GM12878 (cell line): ENCODE measurements around the gene IQCK. TPM values are rescaled to one million over a fixed set of nuclear protein-coding genes. Genes with fewer than 3 reads are reported as not detected.

Experiments
- ATAC-seq: fragments of 200-7000 bp; cut with Tn5 transposase; 3 replicates; pipeline ENCODE4 v1.9.1; 2020; ENCODE audit warnings: mild to moderate bottlenecking, moderate library complexity
- BruUV-seq: library from RNA; stranded (reverse); fragments of 400-500 nt; replicated peaks from 2 replicates; lab custom pipeline; 2021; lab: Mats Ljungman, UMichigan
- CTCF ChIA-PET: fragments of 300-600 bp; sonication (Branson Sonifier 250); formaldehyde crosslinking; extraction: SDS; loops from one replicate; lab custom pipeline; 2021; ENCODE audit warnings: inconsistent platforms; lab: Yijun Ruan, JAX
- POLR2A ChIA-PET: fragments of 350-600 bp; formaldehyde crosslinking; extraction: SDS; loops from one replicate; lab custom pipeline; 2021; ENCODE audit warnings: inconsistent platforms; lab: Charles Lee
- RAD21 ChIA-PET: fragments of 300-600 bp; sonication (Branson Sonifier 250); formaldehyde crosslinking; loops from one replicate; lab custom pipeline; 2023; ENCODE audit warnings: antibody characterized with exemption; ENCODE audit not compliant: unreplicated experiment; lab: Charles Lee
- SMC1A ChIA-PET: fragments of 300-600 bp; sonication (Branson Sonifier 250); formaldehyde crosslinking; loops from one replicate; lab custom pipeline; 2023; ENCODE audit not compliant: unreplicated experiment, uncharacterized antibody; lab: Charles Lee
- DNase-seq: peaks from one replicate; pipeline ENCODE4 v3.0.0-alpha.2; 2011; ENCODE audit warnings: low read depth, low spot score
- FAIRE-seq: peaks from 3 replicates; lab custom pipeline; 2011; peaks lifted over from hg19 to GRCh38; lab: Jason Lieb, UNC
- H2AFZ ChIP-seq: 2 replicates; pipeline ENCODE4 v1.6.0; 2011; ENCODE audit warnings: low read depth, low read length, control low read depth; ENCODE audit not compliant: control insufficient read depth
- H3K27ac ChIP-seq: 2 replicates; pipeline ENCODE4 v1.5.1; 2011; ENCODE audit warnings: control low read depth; ENCODE audit not compliant: control insufficient read depth, insufficient read depth
- H3K27me3 ChIP-seq, 2 experiments: replicated peaks in 1 of 2; 2 replicates each; pipeline versions ENCODE4 v1.6.0 to v1.6.1; 2011; ENCODE audit warnings: low read length in 1 of 2; ENCODE audit not compliant: control insufficient read depth in 2 of 2, insufficient read depth in 2 of 2
- H3K36me3 ChIP-seq, 2 experiments: 2 replicates each; pipeline ENCODE4 v1.5.1; 2011; ENCODE audit warnings: low read length in 1 of 2; ENCODE audit not compliant: control insufficient read depth in 2 of 2, insufficient read depth in 2 of 2
- H3K4me1 ChIP-seq: 2 replicates; pipeline ENCODE4 v1.6.1; 2011; ENCODE audit warnings: mild to moderate bottlenecking, low read length, moderate library complexity, mixed read lengths; ENCODE audit not compliant: control insufficient read depth, insufficient read depth
- H3K4me2 ChIP-seq: 2 replicates; pipeline ENCODE4 v1.6.0; 2011; ENCODE audit warnings: control low read depth; ENCODE audit not compliant: control insufficient read depth, insufficient read depth
- H3K4me3 ChIP-seq: fragments of 200-600 bp; sonication (generic); 2 replicates; pipeline ENCODE4 v1.5.1; 2016
- H3K79me2 ChIP-seq: 2 replicates; pipeline ENCODE4 v1.6.0; 2011; ENCODE audit warnings: low read length; ENCODE audit not compliant: control insufficient read depth, insufficient read depth
- H3K9ac ChIP-seq: 2 replicates; pipeline ENCODE4 v1.8.0; 2011; ENCODE audit warnings: low read length, control low read depth, mixed read lengths; ENCODE audit not compliant: control insufficient read depth, insufficient read depth
- H3K9me3 ChIP-seq: replicated peaks from 3 replicates; pipeline ENCODE4 v1.5.1; 2011; ENCODE audit warnings: mild to moderate bottlenecking, low read length; ENCODE audit not compliant: control insufficient read depth, insufficient read depth
- H4K20me1 ChIP-seq: 2 replicates; pipeline ENCODE4 v1.6.0; 2011; ENCODE audit not compliant: control insufficient read depth, insufficient read depth
- BHLHE40 ChIP-seq, 2 experiments: fragments of 450-650 bp in 1 of 2; IDR thresholded peaks; 2 replicates each; pipeline ENCODE4 v1.6.1; 2011 to 2017; ENCODE audit warnings: low read depth in 2 of 2, borderline replicate concordance in 1 of 2, improper control_type of control experiment in 1 of 2, low read length in 1 of 2, mild to moderate bottlenecking in 1 of 2
- CBFB ChIP-seq: IDR thresholded peaks from 2 replicates; pipeline ENCODE4 v1.6.1; 2016; ENCODE audit warnings: antibody characterized with exemption, low read depth
- E2F4 ChIP-seq: IDR thresholded peaks from 2 replicates; pipeline ENCODE4 v1.6.1; 2012; ENCODE audit warnings: low read depth, low read length, improper control_type of control experiment
- EED ChIP-seq: sonication (generic); IDR thresholded peaks from 2 replicates; pipeline ENCODE4 v1.6.1; 2016; ENCODE audit warnings: antibody characterized with exemption, low read depth
- HSF1 ChIP-seq: fragments of 150-350 bp; IDR thresholded peaks from 2 replicates; pipeline ENCODE4 v1.6.1; 2014; ENCODE audit warnings: mild to moderate bottlenecking, low read depth, low read length
- SMAD1 ChIP-seq: fragments of 450-650 bp; IDR thresholded peaks from 2 replicates; pipeline ENCODE4 v1.6.1; 2018; ENCODE audit warnings: mild to moderate bottlenecking, low read depth; ENCODE audit not compliant: partially characterized antibody
- SPI1 ChIP-seq: IDR thresholded peaks from 2 replicates; pipeline ENCODE4 v1.6.1; 2011; ENCODE audit warnings: low read depth, mild to moderate bottlenecking, low read length, moderate library complexity, borderline replicate concordance; ENCODE audit not compliant: insufficient read depth
- TAF1 ChIP-seq: IDR thresholded peaks from 2 replicates; pipeline ENCODE4 v1.6.1; 2011; ENCODE audit warnings: mild to moderate bottlenecking, low read depth, low read length, borderline replicate concordance
- WGBS: methylation state at CpG from one replicate; pipeline ENCODE4 v1.1.6; 2016; ENCODE audit warnings: low lambda C conversion rate; ENCODE audit not compliant: insufficient replicate concordance, insufficient coverage; ENCODE audit errors: missing lambda C conversion rate; 5-methylcytosine and 5-hydroxymethylcytosine counted together
- in situ Hi-C: fragments of 300-500 bp; cut with MboI; formaldehyde crosslinking; loops from 9 replicates; pipeline ENCODE4 v1.14.3; 2018; ENCODE audit warnings: mixed read lengths
- intact Hi-C: fragments of 100-400 bp; cut with micrococcal nuclease; formaldehyde crosslinking; loops from one replicate; pipeline ENCODE4 v1.14.2; 2022; ENCODE audit not compliant: unreplicated experiment
- polyA plus RNA-seq, 11 experiments: library from polyadenylated mRNA; depleted of rRNA in 4 of 11; unstranded in 6 of 11; stranded (reverse) in 5 of 11; fragments of >200 nt; fragmentation: Nextera tagmentation in 4 of 11; fragmentation: Illumina TruSeq in 1 of 11; extraction: Ambion mirVana in 4 of 11; extraction: Trizol in 1 of 11; gene quantifications; 1 replicate in 1 of 11; 2 replicates in 10 of 11; pipeline versions ENCODE4 v1.2.1 to v1.2.3, GENCODE V29; 2011 to 2016; ENCODE audit warnings: inconsistent platforms in 2 of 11, missing spikeins in 2 of 11, low read depth in 1 of 11
- total RNA-seq, 4 experiments: library from RNA; depleted of rRNA in 3 of 4; stranded (reverse); fragments of >200 nt in 3 of 4; fragmentation: Illumina TruSeq in 1 of 4; extraction: Trizol in 1 of 4; gene quantifications; 2 replicates each; pipeline versions ENCODE4 v1.2.1 to v1.2.3, GENCODE V29; 2013 to 2021

IQCK gene
- total and polyA plus RNA-seq, 10 of the 15 experiments (the other 5 are each of a cell fraction or from before 2014, with no cell fraction given), result 1.0 to 4.2 (median 2.4) TPM

- Histone ChIP-seq H3K4me2 (no peak overlapping the region), H3K9ac (no peak overlapping the region), H3K4me3 (no peak overlapping the region), H3K9me3 (no peaks in the 10 kb centered on the region), H3K79me2 (no peaks in the 10 kb centered on the region), H3K27ac (no peak overlapping the region), H3K4me1 (no peaks in the 10 kb centered on the region), H4K20me1 (no peaks in the 10 kb centered on the region), H3K36me3 (no peaks in the 10 kb centered on the region), H2AFZ (no peak overlapping the region), H3K27me3 (no peaks in the 10 kb centered on the region)
- 58% methylated on average over 18 of the region's 22 CpGs for WGBS
- POLR2A ChIA-PET, result no interaction called here
- ATAC-seq (no peak), FAIRE-seq (no peak), DNase-seq (no peak)
- CTCF ChIA-PET, result no interaction called here
- TF ChIP-seq CBFB, result no peak
- TF ChIP-seq EED, result no peak
- TF ChIP-seq SPI1, result no peak
- TF ChIP-seq TAF1, result no peak
- TF ChIP-seq HSF1, result no peak
- TF ChIP-seq E2F4, result no peak
- no peak for TF ChIP-seq SMAD1
- TF ChIP-seq BHLHE40 (IDR thresholded peaks at IDR 0.05; ENCODE audit: borderline replicate concordance in 1 of 2, low read depth in 2 of 2, low read length in 1 of 2), result no peak
- intact Hi-C loops (loop anchor here (10.0 kb wide), 1 partner anchor 54 kb away; no protein-coding TSS in a partner anchor), in situ Hi-C loops (no loop called here)
- BruUV-seq, result no TSS peak
- SMC1A ChIA-PET, result no interaction called here
- RAD21 ChIA-PET, result no interaction called here
Measured at GRCh38 chr16:19858340-19859018, 140.4 kb downstream of the IQCK start.
